ENCODE measurements around the gene AKR7A2. TPM values are rescaled to one million over a fixed set of nuclear protein-coding genes. Genes with fewer than 3 reads are reported as not detected.

Gene AKR7A2
- total and polyA plus RNA-seq, 9 of the 15 experiments (the other 6 are each of a cell fraction or from before 2014, with no cell fraction given): 2.0 to 78.4 (median 49.4) TPM

GRCh38 chr1:19344372-19344810, 32.4 kb upstream of the AKR7A2 start (continued):
- TF ChIP-seq SMC3 (conservative IDR thresholded peaks at IDR 0.05; ENCODE audit: insufficient read depth, low read depth, low read length) (peak; percentile 83), ZNF778 (CRISPR knock-in tag; IDR thresholded peaks at IDR 0.05) (no peak), EGR1 (conservative IDR thresholded peaks at IDR 0.05) (no peak), RBM17 (IDR thresholded peaks at IDR 0.05; ENCODE audit: borderline replicate concordance, low read depth, low read length) (no peak), HLTF (IDR thresholded peaks at IDR 0.05) (no peak), ZNF79 (CRISPR knock-in tag; IDR thresholded peaks at IDR 0.05; ENCODE audit: low read depth) (no peak)
- TF ChIP-seq, protein P1, sequence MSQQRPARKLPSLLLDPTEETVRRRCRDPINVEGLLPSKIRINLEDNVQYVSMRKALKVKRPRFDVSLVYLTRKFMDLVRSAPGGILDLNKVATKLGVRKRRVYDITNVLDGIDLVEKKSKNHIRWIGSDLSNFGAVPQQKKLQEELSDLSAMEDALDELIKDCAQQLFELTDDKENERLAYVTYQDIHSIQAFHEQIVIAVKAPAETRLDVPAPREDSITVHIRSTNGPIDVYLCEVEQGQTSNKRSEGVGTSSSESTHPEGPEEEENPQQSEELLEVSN (IDR thresholded peaks at IDR 0.05; ENCODE audit: borderline replicate concordance in 1 of 2, extremely low read depth in 1 of 2, insufficient read depth in 1 of 2, insufficient read length in 1 of 2, low read depth in 1 of 2, low read length in 1 of 2, poor library complexity in 1 of 2, severe bottlenecking in 1 of 2): no peak

DNA sequence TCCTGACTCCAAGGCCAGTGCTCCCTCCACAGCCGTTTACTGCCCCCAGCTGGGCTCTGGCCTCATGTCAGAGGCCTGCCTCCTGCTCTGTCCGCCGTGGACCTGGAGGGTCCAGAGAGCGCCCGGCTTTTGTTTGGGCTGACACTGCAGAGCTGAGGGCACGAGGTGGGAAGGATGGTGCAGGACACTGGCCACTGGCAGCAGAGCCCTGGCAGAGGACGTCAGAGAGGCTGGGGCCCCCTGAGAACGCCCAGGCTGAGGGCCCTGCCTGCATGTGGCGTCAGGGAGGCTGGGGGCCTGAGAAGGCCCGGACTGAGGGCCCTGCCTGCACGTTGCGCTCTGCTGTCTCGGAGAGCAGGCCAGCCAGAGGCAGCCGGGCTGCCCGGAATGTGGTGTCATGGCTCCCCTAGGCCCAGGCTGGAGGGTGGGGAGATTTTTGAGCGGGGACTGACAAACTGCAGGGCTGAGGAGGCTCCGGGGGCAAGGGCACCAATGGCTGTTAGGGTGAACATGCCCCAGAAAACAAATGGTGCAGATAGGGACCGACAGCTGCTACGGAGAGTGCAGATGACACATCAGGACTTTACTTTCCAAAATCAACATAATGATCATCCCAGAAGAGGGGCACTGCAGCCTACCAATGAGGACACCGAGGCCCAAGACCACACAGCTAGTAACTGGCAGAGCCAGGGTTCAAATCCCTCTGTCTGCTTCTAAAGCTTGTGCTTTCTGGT, 31.8 kb upstream of the AKR7A2 start:
- WGBS (ENCODE audit: insufficient coverage, low coverage, missing lambda C conversion rate): 86% methylated on average over 19 of the region's 20 CpGs
- no peak for FAIRE-seq
- Histone ChIP-seq H3K9ac (ENCODE audit: insufficient read depth in 1 of 2, low read depth in 2 of 2, low read length in 2 of 2) (no peak overlapping the region), H3K79me2 (ENCODE audit: control insufficient read depth, insufficient read depth, low read length) (no peaks in the 10 kb centered on the region), H3K27ac (ENCODE audit: extremely low read depth, low read depth, low read length) (no peak overlapping the region), H4K20me1 (replicated peaks; ENCODE audit: control insufficient read depth, insufficient read depth, low read length) (peaks cover 14% of the 10 kb centered on the region; the same call in 1 of the 2 replicates), H3K4me2 (ENCODE audit: insufficient read depth, low read length) (no peak overlapping the region), H3K36me3 (ENCODE audit: control insufficient read depth, insufficient read depth, low read length) (peaks cover 46% of the 10 kb centered on the region; the same call in 2 of the 3 replicates), H3K4me1 (replicated peaks in 1 of 2; ENCODE audit: control insufficient read depth in 2 of 2, insufficient read depth in 2 of 2, low read length in 2 of 2) (peaks cover 4 to 42% of the 10 kb centered on the region in 2 experiments; a peak in 4 of 5 replicates), H3K9me1 (ENCODE audit: control insufficient read depth, insufficient read depth, low read length) (peaks cover 8% of the 10 kb centered on the region), H3K9me3 (replicated peaks; ENCODE audit: control insufficient read depth, insufficient read depth, low read depth, low read length) (no peaks in the 10 kb centered on the region), H2AFZ (ENCODE audit: low read depth, low read length) (no peak overlapping the region), H3K27me3 (ENCODE audit: control insufficient read depth in 2 of 2, insufficient read depth in 2 of 2, low read length in 2 of 2) (no peaks in the 10 kb centered on the region), H3K4me3 (no peak overlapping the region)
- BruUV-seq (replicated peaks): no TSS peak
- POLR2A ChIA-PET: interaction anchor here (1.0 kb wide), 1 partner anchor 13 kb away, joined by 3 read pairs; no protein-coding TSS in a partner anchor
- CTCF ChIA-PET (ENCODE audit: low intra/inter-chr PET ratio): interaction anchor here (0.8 to 2.7 kb wide), 2 partner anchors 307 to 310 kb away, joined by 3 to 29 read pairs; no protein-coding TSS in a partner anchor
- no peak for DNase-seq (ENCODE audit: extremely low read depth in 1 of 4, low spot score in 3 of 4)
- ATAC-seq: no peak
- in situ Hi-C loops (cut with MboI): loop anchor here (5.0 kb wide), 1 partner anchor 309 kb away; no protein-coding TSS in a partner anchor
- intact Hi-C loops (cut with micrococcal nuclease): loop anchor here (1.0 to 5.0 kb wide), 2 partner anchors 239 to 310 kb away; no protein-coding TSS in a partner anchor
- TF ChIP-seq POLR2G (IDR thresholded peaks at IDR 0.05; ENCODE audit: low read depth, low read length) (peak; percentile 27; the same call in 1 of the 2 replicates), RBM22 (IDR thresholded peaks at IDR 0.05; ENCODE audit: low read depth, low read length, poor library complexity, severe bottlenecking) (peak; percentile 72), HMGN3 (IDR thresholded peaks at IDR 0.05; ENCODE audit: borderline replicate concordance, extremely low read depth, insufficient read length, low read depth, low read length) (peak; percentile 37), NFIC (IDR thresholded peaks at IDR 0.05) (no peak)

Data from K562 (cell line).